H1 (cell line): ENCODE measurements around the gene HEATR9. TPM values are rescaled to one million over a fixed set of nuclear protein-coding genes. Genes with fewer than 3 reads are reported as not detected.

Experiments used
- KDM4A ChIP-seq: IDR thresholded peaks from one replicate; pipeline ENCODE4 v1.7.1; 2012; ENCODE audit warnings: low read depth, mild to moderate bottlenecking, moderate library complexity, low read length, inconsistent platforms; ENCODE audit not compliant: severe bottlenecking
- USF2 ChIP-seq: IDR thresholded peaks from 2 replicates; pipeline ENCODE4 v1.6.1; 2011; ENCODE audit warnings: low read length, improper control_type of control experiment
- polyA plus RNA-seq, 7 experiments: library from polyadenylated mRNA; depleted of rRNA in 3 of 7; stranded (reverse) in 5 of 7; unstranded in 2 of 7; fragments of >200 nt in 5 of 7; fragments of 200-250 nt in 2 of 7; gene quantifications; 1 replicate in 5 of 7; 2 replicates in 1 of 7; 4 replicates in 1 of 7; pipeline versions ENCODE4 v1.2.1 to v1.2.3, GENCODE V29; 2011 to 2013; ENCODE audit warnings: missing spikeins in 2 of 7, mixed read lengths in 2 of 7
- total RNA-seq: library from RNA; stranded (reverse); fragmentation: NEBNext Ultra II Directional; extraction: Animal tissue kit (Norgen Biotek cat#: 25700); gene quantifications from 2 replicates; pipeline ENCODE4 v1.2.1, GENCODE V29; 2021

The HEATR9 gene
- total and polyA plus RNA-seq, 2 of the 8 experiments (the other 6 are each of a cell fraction or from before 2014, with no cell fraction given): not detected

- TF ChIP-seq USF2 (no peak), KDM4A (no peak)
Observed at GRCh38 chr17:35906926-35907637, 38.4 kb upstream of the HEATR9 start (continued).
